HG03342 (cell line): ENCODE results near the gene C3orf52.

Experiments
- ATAC-seq: cut with Tn5 transposase; IDR thresholded peaks from one replicate; pipeline ENCODE4 v1.9.1; 2021; ENCODE audit warnings: mild to moderate bottlenecking, moderate library complexity; ENCODE audit not compliant: unreplicated experiment

The C3orf52 gene

DNA sequence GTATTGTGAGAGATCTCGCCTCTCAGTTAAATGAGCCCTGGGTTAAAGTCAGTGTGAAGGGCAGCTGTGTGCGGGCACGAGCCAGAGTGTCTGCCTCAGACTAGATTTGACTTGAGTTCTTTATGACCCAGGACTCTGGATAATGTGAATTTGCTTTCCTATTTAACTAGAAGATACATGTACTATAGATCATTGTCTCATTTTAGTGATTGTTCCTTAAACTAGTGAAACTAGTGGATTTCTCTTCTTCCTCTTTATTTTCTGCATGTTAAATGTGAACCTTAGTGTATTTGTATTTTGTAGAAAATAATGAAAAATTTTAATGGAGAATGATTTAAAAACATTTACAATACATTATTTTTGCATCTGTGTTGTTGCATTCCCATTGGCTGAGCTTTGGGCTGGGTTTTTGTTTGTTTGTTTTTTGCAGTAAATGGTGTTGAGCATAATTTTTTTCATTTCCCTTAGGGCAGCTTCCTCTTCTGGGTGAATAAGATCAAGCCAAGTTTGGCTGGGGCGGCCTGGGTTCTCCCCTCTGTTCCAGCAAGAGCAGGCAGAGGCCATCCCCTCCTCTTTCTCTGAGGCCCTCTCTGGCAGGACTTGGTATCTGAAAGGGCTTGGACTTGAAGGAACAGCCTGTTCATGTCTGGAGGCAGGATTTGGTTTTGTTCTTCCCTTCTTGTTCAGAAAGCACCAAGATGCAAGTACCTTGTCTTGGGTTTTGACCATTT lies 31.8 kb downstream of the C3orf52 start:
- peak; percentile 34 for ATAC-seq

DNA sequence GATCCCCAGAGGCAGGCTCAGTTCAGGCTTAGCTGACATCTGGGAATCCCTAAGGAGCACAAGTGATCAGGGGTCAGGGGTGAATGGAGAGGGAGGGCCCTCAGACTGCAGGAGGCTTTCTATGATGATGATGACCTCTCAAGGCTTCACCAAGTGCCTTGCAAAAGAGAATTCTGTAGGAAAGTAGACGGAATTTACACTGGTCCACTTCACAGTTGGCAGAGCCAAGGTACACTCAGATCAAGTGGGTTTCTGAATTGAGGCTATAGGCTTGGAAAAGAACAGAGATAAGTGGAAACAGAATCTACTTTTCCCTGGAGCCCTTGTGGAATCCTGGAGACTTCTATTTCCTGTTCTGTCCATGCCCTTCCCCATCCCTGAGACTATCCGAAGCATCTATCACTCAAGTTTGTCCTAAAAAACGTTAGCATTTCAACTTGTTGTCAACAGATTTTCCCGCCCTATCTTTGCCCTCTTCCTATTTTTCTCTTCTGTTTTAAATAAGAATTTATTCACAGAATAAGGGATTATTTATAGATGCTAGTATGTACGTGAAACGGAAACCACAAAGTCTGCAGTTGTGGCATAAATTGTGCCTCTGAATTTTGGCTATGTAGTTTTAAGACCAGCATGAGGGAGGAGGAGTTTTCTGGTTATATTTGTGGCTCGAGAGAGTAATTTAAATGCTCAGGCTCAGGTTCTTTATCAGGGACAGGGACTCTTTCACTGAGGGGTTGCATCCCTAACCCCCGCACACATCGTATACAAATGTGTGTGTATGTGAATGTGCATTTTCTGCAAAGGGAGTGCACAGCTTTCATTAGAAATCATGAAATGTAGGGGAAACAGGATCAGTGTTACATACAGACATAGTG lies 34.0 kb downstream of the C3orf52 start:
- no peak for ATAC-seq

DNA sequence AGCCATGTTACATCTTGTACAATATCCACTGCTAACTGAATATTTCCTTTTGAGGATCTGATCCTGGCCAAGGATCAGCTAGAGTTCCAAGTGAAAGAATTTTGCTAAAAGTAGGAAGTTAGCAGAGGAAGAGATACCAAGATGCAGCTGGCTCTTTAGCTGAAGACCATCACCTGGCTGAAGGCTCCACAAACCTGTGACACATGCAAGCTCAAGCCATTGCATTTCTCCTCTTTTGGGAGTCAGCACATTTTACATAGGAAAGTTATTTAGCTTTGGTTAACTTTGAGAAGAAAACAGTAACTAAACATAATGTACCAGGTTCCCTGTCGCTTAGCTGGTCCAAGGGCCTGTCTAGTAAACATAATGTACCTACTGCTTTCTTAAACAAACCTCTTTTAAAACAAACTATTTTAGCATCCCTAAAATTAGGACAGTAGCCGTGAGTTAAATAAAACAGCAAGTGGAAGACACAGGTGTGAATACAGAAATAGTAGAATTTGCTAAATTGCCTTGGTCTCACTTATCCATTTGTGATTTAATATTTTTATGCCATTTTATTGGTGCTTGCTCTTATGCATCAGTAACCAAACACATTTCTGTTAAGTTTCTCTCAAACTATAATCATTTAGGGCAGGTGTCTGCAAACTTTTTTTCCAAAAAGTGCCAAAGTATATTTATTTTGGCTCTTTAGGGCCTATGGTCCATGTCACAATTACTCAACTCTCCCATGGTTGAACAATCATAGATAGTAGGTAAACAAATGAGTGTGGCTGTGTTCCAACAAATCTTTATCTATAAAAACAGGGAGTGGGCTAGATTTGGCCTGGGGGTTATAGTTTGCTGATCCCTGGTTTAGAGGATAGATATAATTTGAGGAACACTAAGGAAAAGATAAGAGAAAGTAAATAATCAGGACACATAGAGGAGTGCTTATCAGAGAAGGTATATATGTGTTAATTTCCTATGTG lies 35.7 kb downstream of the C3orf52 start:
- no peak for ATAC-seq

DNA sequence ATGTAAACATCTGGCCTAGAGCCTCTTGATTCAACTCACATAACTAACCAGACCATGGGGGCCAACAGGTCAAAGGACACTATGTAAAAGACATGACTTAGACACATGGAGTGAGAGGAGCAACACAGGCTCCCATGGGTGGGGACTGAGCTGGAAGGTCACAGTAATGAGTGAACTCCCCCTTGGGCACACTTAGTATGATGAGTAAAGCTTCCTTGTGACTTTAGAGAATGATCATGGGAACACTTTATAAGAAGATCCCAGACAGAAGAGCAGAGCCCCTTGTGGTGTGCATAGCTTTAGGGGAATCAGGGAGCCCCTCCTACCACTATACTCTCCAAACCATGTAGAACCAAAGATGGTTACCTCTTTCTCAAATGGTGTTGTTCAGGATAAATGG lies 36.7 kb downstream of the C3orf52 start:
- ATAC-seq = no peak

DNA sequence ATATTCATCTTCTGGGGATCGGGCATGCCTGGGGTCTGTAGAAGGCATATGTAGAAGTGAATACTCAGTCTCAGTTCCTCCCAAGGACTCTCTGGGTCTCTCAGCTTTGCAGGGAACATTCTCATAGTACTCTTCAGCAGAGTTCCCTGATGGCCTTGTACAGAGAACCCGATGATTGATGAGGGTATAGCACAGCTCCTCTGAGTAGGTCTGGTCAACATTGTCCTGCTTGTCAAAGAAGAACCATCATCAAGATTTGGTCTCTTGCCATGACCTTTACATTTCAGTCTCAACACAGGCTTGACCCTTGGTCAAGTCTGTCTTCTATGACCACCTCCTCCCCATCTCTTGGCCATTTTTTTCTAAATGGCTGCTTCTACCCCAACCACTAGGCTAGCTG lies 37.4 kb downstream of the C3orf52 start:
- ATAC-seq = no peak

DNA sequence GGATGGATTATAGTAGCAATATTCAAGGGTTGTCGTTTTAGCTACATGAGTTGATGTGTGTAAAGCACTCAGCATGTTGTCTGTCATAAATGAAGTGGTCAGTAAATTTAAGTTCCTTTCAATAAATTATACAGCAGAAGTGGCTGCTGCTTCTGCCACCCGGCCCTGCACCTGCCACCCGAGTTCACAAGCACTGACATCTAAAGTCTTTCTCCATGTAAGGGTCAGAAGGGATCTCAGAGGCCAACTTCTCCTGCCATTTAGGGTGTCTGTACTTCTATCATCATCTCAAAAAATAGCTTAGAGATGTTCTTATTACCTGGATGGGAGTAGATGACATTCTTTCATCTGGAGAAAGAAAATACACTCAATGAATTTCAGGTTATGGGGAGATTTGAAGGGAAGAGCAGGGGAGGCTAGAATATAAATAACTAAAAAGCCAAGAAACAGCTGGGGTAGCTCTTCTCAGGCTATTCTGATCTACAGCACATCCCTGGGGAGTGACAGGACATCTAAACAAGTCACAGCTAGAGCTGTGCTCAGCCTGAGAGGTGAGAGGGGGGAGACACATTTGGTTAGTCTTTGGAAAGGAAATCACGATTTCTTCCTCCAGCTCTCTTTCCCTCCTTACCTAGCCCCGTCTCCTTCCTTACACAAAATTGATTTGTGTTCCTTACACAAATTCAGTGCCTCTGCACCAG lies 38.9 kb downstream of the C3orf52 start:
- no peak for ATAC-seq

DNA sequence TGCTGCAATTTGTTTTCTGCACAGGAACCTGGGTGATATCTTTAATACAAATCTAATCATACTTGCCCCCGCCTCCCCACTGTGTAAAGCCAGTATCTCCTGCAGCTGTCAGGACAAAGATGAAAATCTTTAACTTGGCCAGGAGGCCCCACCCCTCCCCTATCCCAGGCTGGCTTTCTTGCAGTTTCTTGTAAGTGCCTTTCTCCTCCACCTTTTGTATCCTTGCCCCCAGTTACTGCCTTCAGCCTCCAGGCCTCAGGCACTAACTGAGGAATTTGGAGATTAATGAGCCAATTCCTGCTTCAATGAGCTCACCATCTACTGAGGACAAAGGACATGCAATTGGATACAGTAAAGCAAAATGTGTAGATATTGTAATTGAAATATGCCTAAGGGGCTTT lies 40.3 kb downstream of the C3orf52 start:
- ATAC-seq = no peak

DNA sequence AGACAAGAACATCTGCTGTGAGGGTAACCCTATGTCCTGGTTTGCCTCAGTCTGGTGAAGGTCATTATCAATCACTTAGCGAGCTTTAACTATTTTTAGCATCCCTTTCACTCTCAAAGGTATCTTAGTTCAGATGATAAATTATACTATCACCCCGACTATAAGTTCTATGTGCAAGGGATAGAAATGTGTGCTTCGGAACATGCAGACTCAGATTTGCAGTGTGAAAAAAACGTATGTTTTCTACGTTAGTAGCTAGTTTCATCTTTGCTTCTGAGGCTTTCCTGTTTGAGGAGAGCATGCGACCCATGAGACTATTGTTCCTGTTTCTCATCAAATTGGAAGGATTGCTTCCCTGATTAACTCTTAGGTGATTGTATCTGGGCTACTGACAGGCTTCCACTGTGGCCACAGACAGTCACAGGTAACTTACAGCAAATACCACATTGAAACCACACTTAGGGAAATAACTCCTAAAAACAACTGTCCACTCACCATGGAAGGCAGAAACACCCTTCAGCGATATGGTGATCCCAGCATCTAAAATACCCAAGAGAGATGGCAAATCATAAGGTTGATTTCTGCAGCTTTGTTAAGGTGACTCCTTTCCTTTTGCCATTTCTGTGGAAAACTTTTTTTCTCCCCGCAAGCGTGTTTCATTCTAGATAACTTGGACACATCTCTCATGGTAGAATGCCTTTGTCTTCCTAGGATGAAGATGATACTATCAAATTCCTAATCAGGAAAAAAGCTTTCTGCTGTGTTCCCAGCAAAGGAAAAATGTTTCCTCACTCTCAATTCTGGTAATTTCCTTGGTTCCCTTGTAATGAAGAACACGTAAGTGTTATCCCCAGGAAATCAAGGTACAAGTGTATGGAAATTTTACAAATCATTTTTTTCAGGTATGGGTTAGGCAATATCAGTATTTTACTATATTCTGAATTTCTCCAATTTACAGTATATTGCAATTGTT lies 41.6 kb downstream of the C3orf52 start:
- ATAC-seq = no peak

DNA sequence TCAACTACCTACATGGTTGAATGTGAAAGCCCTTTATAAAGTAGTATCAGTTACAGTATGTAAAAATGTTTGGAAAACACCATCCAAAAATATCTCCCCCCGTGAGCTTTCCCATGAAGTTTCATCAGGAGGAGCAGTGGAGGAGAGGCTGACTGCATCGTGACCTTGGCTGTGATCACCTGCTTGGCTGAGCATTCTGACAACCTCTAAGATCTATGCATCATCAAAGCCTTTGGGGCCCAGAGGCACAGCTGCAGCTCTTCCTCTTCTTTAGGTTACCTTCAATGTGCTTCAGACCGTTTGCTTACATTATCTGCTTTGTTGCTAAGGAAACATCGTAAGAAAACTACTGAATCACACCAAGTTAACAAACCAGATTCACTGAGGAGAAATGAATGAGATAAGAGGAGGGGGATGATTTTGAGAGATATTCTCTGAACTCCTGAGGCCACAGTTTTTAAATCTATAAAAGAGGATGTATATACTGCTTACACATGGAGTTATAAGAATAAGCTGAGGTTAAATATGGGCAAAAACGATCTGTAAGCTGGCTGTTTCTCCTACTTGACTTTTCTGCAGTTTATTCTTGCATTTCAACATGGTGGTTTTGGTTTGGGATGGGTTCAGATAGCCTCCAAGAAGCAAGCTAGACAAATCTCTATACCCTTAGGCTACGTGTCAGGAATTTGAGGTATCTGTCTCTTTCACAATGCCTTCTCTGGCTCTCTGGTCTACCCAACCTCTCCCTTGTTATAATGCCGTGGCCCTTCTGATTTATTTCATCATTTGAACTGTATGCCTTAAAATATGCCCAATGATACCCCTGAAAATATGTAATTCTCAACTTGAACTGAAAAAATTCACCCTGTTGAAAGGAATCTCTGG lies 42.9 kb downstream of the C3orf52 start:
- peak; percentile 64 for ATAC-seq

DNA sequence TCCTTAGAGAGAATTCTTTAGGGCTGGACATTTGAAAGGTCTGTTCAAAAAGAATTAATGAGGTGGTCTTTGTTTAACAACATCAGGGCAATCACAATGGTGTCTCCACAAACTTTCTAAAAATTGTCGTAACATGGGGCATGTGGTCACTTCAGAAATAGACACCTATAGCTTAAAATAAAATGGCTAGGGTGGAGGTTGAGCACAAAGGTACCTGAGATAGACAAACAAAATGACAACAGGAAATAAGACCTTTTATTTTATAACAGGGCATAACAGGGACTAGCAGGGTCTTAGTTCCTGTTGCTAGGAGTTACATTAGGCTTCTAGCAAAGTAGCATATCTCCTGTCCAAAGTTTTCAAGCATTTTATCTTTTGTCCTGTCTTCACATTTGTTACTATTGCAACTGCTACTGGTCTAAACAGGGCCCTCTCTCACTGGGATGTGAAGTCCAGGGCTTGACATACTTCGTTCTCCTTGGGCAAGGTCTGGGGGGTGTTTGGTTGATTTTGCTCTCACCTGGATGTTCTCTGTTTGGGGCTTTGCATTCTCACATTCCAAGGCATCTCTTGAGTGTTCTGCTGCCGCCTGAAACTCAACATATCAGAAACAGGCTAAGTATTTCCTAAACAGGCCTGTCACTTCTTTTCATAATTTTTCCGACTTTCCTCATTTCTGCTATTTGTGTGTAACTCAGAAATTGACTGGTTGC lies 43.9 kb downstream of the C3orf52 start:
- no peak for ATAC-seq

DNA sequence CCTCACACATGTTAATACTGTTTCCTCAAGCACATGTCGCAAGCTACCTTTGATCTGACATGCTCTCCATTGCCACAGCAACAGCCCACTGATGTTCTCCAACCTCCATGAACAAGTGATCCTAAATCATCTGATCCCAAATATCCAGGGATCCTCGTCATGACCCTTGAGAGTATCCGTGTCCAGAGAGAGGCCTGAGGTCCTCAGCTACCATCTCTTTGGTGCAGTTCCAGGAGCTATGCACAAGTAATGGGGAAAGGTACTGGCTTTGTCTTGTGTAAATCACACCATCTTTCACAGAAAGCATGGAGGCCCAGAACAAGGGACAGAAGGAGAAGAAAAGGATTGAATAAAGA lies 44.4 kb downstream of the C3orf52 start:
- ATAC-seq = no peak

DNA sequence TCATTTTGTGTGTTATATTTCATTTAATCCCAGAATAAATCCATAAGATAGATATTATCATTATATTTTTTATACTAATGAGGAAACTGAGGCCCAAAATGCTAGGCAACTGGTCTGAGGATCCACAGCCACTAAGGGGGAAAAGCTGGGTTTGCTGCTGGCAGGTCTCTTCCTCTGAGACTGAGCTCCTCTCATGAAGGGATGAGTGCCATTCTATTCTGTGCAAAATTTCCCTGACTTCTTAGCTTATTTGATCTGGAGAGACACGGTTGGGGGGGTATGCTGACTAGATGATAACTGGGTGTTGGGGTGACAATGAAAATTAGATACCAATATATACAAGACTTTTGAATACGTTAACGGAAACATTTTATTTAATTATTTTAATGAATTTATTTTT lies 44.9 kb downstream of the C3orf52 start:
- no peak for ATAC-seq

DNA sequence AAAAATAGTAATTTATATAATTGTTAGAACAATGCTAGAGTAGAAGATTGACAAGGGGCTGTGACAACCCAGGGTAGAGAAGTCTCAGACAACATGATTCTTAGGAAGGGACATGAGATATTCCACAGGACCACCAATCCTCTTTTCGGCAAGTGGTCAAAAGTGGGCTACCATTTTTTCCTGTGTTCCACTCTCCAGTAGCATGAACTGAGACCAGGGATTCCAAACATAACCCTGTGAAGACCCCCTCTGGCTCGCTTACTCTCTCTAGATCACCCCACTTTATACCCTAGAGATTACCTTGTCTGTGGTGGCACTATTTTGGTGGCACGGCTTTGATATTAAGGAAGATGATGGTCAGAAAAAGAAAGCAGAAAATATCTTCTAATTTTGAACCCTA lies 45.9 kb downstream of the C3orf52 start:
- ATAC-seq = no peak

DNA sequence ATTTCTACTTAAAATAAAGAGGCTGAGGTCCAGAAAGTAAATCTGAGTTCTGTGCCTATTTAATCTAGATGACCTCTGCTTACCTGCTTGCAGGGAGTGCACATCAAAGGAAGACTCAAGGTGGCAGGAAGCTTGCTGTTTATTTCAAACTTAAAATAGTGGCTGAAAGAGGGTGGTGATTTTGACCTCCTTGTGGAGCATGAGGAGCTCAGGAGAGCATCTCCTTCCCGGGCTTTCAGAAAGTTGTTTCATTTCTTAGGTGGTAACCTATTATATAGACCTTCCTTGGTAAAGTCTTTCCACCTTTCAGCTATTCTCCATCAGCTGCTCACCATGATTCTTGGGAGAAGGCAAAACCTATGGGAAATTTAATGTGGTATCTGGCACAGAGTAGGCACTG lies 46.4 kb downstream of the C3orf52 start:
- no peak for ATAC-seq

DNA sequence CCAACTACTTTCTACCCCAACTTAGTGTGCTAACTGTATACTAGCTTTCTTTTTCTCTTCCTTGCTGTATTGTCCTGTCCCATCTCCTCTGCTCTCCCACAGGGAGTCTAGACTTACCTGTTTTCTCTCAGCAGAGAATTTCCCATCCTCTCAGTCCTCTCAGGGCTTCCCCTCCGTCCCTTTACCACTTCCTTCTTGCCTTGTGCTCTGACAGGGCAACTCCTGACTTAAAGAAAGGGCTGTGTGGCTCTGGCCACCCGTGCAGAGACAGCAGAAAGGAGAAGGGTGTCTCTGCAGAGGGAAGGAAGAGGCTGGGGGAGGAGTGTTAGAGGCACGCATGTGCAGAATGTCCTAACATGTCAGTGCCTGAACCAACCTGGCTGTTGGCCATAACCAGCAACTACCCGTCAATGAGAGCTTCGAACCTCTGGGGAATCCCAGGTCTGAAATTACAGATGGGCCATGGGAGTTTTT lies 46.8 kb downstream of the C3orf52 start, which contains the start of gene GCSAM:
Gene GCSAM (minus strand): TSS at position 274 of the 474 bp plus-strand sequence. CDS start 128 bp downstream, at position 146.
- peak; percentile 63 for ATAC-seq

DNA sequence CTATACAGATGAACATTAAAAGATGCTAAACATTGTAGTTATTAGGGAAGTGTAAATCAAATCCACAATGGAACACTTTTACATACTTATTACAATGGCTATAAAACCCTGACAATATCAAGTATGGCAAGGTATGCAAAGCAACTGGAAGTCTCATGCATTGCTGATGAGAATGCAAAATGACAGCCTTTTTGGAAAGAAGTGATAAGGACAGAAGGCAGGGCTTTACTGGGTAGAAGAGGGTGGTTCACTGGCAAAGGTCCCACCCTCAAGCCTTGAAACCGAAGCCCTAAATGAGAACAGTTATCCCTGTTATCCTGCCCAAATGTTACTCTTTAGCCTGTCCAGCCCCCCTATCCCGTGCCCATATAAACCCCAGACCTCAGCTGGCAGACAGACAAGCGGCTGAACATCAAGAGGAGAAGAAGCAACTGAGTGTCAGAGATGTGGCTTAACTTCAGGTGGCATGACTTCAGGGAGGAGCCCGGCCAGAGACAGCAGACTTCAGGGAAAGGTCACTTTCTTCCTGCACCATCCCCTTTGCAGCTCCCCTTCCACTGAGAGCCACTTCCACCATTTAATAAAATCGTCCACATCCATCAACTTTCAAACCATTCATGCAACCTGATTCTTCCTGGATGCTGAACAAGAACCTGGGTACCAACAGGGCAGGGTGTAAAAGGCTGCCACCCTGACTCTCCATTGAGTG lies 47.6 kb downstream of the C3orf52 start:
- no peak for ATAC-seq
